Progenitor cell of endocrine pancreas (in vitro differentiated cells): ENCODE results near the gene SCAF11. TPM values are rescaled to one million over a fixed set of nuclear protein-coding genes. Genes with fewer than 3 reads are reported as not detected.

Experiments
- DNase-seq: peaks from one replicate; pipeline ENCODE4 v3.0.0; 2021; ENCODE audit warnings: low spot score; ENCODE audit not compliant: unreplicated experiment
- H3K27ac Mint-ChIP-seq: 2 replicates; pipeline ENCODE4 v1.8.0; 2021; ENCODE audit warnings: mild to moderate bottlenecking, moderate library complexity, mixed read lengths
- H3K27me3 Mint-ChIP-seq: 2 replicates; pipeline ENCODE4 v1.8.0; 2021; ENCODE audit warnings: mixed read lengths
- H3K36me3 Mint-ChIP-seq: 2 replicates; pipeline ENCODE4 v1.8.0; 2022; ENCODE audit warnings: mixed read lengths; ENCODE audit not compliant: insufficient read depth
- H3K4me1 Mint-ChIP-seq: 2 replicates; pipeline ENCODE4 v1.8.0; 2021; ENCODE audit warnings: low read depth, mixed read lengths
- H3K4me3 Mint-ChIP-seq: 2 replicates; pipeline ENCODE4 v1.8.0; 2021; ENCODE audit warnings: low read depth, mild to moderate bottlenecking, moderate library complexity, mixed read lengths
- H3K9me3 Mint-ChIP-seq: 2 replicates; pipeline ENCODE4 v1.8.0; 2021; ENCODE audit warnings: low read depth, mixed read lengths
- CTCF ChIP-seq: fragments of 200-600 bp; sonication (generic); IDR thresholded peaks from one replicate; pipeline ENCODE4 v1.5.0; 2021; ENCODE audit warnings: antibody characterized with exemption, mild to moderate bottlenecking; ENCODE audit not compliant: unreplicated experiment
- total RNA-seq: library from RNA; stranded (reverse); gene quantifications from 2 replicates; pipeline ENCODE4 v1.2.1, GENCODE V29; 2021

The SCAF11 gene
- total RNA-seq, 1 donor from 2014 or later, result 113 TPM

GRCh38 chr12:45887544-45887943 is 102.8 kb downstream of the SCAF11 start:
- Mint-ChIP-seq H3K36me3 (peaks cover 26% of the 10 kb centered on the region), H3K4me1 (peaks cover 7% of the 10 kb centered on the region), H3K27me3 (no peaks in the 10 kb centered on the region), H3K4me3 (no peak overlapping the region), H3K27ac (no peak overlapping the region), H3K9me3 (no peaks in the 10 kb centered on the region)
- no peak for TF ChIP-seq CTCF
- DNase-seq, result no peak

- H3K4me1 Mint-ChIP-seq, result peaks cover 13% of the 10 kb centered on the region
- H3K9me3 Mint-ChIP-seq, result no peaks in the 10 kb centered on the region
- no peak for TF ChIP-seq CTCF
- H3K36me3 Mint-ChIP-seq, result peaks cover 30% of the 10 kb centered on the region
- H3K27ac Mint-ChIP-seq, result no peak overlapping the region
- H3K4me3 Mint-ChIP-seq, result no peak overlapping the region
- no peaks in the 10 kb centered on the region for H3K27me3 Mint-ChIP-seq
- DNase-seq, result no peak
Observed at GRCh38 chr12:45886685-45887084, 103.7 kb downstream of the SCAF11 start.

DNA sequence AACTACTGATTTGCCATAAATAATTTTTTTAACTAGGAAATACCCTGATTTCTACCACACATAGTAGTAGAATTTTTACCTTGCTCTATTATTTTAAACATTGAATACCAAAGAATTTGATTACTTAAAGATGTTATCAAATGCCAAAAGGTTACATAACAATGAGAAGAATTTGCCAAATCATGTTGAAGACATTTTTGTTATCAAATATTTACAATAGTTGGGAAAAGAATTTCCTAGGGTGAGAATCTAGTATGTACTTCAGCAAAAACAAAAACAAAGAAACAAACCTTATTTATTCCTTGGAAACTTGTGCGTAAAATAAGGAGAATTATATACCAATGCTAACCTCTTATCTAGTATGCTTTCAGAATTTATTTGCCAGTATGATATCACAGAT is 107.2 kb downstream of the SCAF11 start:
- no peak for TF ChIP-seq CTCF
- H3K27me3 Mint-ChIP-seq, result no peaks in the 10 kb centered on the region

DNA sequence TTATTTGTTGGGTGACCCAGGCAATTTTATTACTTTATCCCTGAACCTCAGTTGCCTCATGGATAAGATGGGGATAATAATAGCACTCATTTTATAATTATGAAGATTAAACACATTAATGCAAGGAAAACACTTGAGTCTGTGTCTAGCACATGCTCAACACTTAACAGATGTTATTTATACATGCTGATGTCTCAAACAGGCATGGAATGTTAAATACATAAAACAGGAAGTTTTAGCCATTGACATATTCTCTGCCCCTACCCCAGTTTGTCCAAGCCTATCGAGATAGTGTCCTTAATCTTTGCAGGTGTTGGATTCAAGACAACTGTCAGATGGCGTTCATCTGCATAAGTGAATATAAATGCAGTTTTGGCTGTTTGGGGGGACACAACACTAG is 109.8 kb downstream of the SCAF11 start:
- H3K4me1 Mint-ChIP-seq, result peaks cover 29% of the 10 kb centered on the region
- no peak overlapping the region for H3K27ac Mint-ChIP-seq
- peaks cover 38% of the 10 kb centered on the region for H3K36me3 Mint-ChIP-seq
- peaks cover 3% of the 10 kb centered on the region for H3K9me3 Mint-ChIP-seq
- no peak for DNase-seq
- H3K4me3 Mint-ChIP-seq, result no peak overlapping the region
- H3K27me3 Mint-ChIP-seq, result no peaks in the 10 kb centered on the region
- no peak for TF ChIP-seq CTCF

More for the DNA sequence above, 107.2 kb downstream of the SCAF11 start:
- peaks cover 36% of the 10 kb centered on the region for H3K36me3 Mint-ChIP-seq
- no peak overlapping the region for H3K27ac Mint-ChIP-seq
- H3K9me3 Mint-ChIP-seq, result no peaks in the 10 kb centered on the region
- DNase-seq, result no peak
- H3K4me3 Mint-ChIP-seq, result no peak overlapping the region
- peaks cover 22% of the 10 kb centered on the region for H3K4me1 Mint-ChIP-seq

DNA sequence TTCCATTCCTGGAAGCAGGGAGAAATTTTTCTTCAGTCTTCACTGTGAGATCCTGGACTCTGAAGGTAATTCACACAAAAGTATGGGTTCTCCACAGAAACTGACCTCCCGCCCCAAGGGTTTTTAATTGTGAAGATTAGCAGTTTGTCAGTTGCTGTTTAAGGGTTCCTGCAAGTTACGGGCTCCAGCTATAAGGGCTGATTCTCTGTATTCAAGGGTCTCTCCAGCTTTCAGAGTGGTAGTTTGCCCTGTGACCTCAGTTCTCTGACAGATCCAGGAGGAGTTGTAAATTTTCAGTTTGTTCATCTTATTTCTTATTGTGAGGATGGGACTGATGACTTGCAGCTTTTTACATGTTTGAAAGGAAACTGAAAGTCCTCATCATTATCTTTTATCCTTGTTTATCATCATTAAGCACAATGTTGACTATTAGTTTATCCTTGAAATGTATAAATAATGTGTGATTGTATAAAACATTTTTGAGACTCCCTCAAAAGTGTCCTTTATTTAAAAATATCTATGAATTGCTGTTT is 110.9 kb downstream of the SCAF11 start:
- H3K4me3 Mint-ChIP-seq, result no peak overlapping the region
- peaks cover 6% of the 10 kb centered on the region for H3K9me3 Mint-ChIP-seq
- H3K36me3 Mint-ChIP-seq, result peaks cover 43% of the 10 kb centered on the region
- no peak for TF ChIP-seq CTCF
- no peaks in the 10 kb centered on the region for H3K27me3 Mint-ChIP-seq
- H3K27ac Mint-ChIP-seq, result peak overlapping the region; percentile 91
- no peak for DNase-seq
- peaks cover 29% of the 10 kb centered on the region for H3K4me1 Mint-ChIP-seq
